Hematopoietic multipotent progenitor cell (in vitro differentiated cells): ENCODE measurements around the gene GZMB. TPM values are rescaled to one million over a fixed set of nuclear protein-coding genes. Genes with fewer than 3 reads are reported as not detected.

Experiments
- total RNA-seq: library from RNA; depleted of rRNA; stranded (reverse); fragments of >200 nt; gene quantifications from one replicate; pipeline ENCODE4 v1.2.3, GENCODE V29; 2012

GZMB gene
- total RNA-seq, 1 donor = under 0.01 TPM

Other genes with a start within 250 kb of the GZMB start
- 20.2 TPM for gene NYNRIN, start 235.2 kb downstream of the GZMB start, total RNA-seq
- gene CBLN3, start 204.5 kb downstream of the GZMB start, total RNA-seq = 0.54 TPM
- gene KHNYN, start 204.2 kb downstream of the GZMB start, total RNA-seq = 74.9 TPM
- 39.6 TPM for gene SDR39U1, start 191.4 kb downstream of the GZMB start, total RNA-seq
- not detected for gene CMA1, start 125.9 kb downstream of the GZMB start, total RNA-seq
- gene CTSG, start 57.9 kb downstream of the GZMB start, total RNA-seq = 7.5 TPM
- 0.27 TPM for gene GZMH, start 24.5 kb downstream of the GZMB start, total RNA-seq